Right atrium auricular region (tissue), 2 donors: Measurements from ENCODE around the gene TSHZ3. TPM values are rescaled to one million over a fixed set of nuclear protein-coding genes. Genes with fewer than 3 reads are reported as not detected.

ENCODE experiments used
- DNase-seq: peaks from one replicate; pipeline ENCODE4 v3.0.0-alpha.2; 2019; ENCODE audit warnings: low spot score
- H3K27ac ChIP-seq, 2 donors: fragments of 200-600 bp; sonication (generic); 1 replicate in 1 of 2; 2 replicates in 1 of 2; pipeline ENCODE4 v1.5.1; 2016 to 2019
- H3K27me3 ChIP-seq, 2 donors: fragments of 200-600 bp; sonication (generic); one replicate each; pipeline versions ENCODE4 v1.5.1 to v1.6.0; 2017 to 2019
- H3K36me3 ChIP-seq: fragments of 200-600 bp; sonication (generic); one replicate; pipeline ENCODE4 v1.5.1; 2016
- H3K4me1 ChIP-seq, 2 donors: fragments of 200-600 bp; sonication (generic); one replicate each; pipeline versions ENCODE4 v1.5.1 to v1.6.0; 2017 to 2019
- H3K4me3 ChIP-seq, 2 donors: fragments of 200-600 bp; sonication (generic); 1 replicate in 1 of 2; 2 replicates in 1 of 2; pipeline ENCODE4 v1.5.1; 2017 to 2019; ENCODE audit warnings: mild to moderate bottlenecking in 1 of 2, moderate library complexity in 1 of 2
- H3K9me3 ChIP-seq, 2 donors: fragments of 200-600 bp; sonication (generic); one replicate each; pipeline ENCODE4 v1.5.1; 2019
- CTCF ChIP-seq, 2 donors: fragments of 200-600 bp; sonication (generic); IDR thresholded peaks; one replicate each; pipeline ENCODE4 v1.5.1; 2019; ENCODE audit warnings: antibody characterized with exemption in 2 of 2
- total RNA-seq, 2 donors: library from RNA; depleted of rRNA; stranded (reverse); fragments of >200 nt; gene quantifications; one replicate each; pipeline ENCODE4 v1.1.0, GENCODE V29; 2016

The TSHZ3 gene
- total RNA-seq, 2 donors from 2014 or later: 3.9 to 5.6 TPM

- Histone ChIP-seq H3K4me1 (peaks cover 0 to 9% of the 10 kb centered on the region in 2 donors), H3K27me3 (no peaks in the 10 kb centered on the region), H3K27ac (no peak overlapping the region), H3K9me3 (no peaks in the 10 kb centered on the region), H3K4me3 (no peak overlapping the region), H3K36me3 (no peaks in the 10 kb centered on the region)
- TF ChIP-seq CTCF (IDR thresholded peaks at IDR 0.05): no peak
- no peak for DNase-seq
These were observed 21.0 kb downstream of the TSHZ3 start for GRCh38 chr19:31328238-31328637.

GRCh38 chr19:31326329-31327028, 22.8 kb downstream of the TSHZ3 start:
- Histone ChIP-seq H3K4me1 (peaks cover 0 to 9% of the 10 kb centered on the region in 2 donors), H3K27me3 (no peaks in the 10 kb centered on the region), H3K4me3 (no peak overlapping the region), H3K9me3 (no peaks in the 10 kb centered on the region), H3K36me3 (no peaks in the 10 kb centered on the region), H3K27ac (no peak overlapping the region)
- no peak for TF ChIP-seq CTCF (IDR thresholded peaks at IDR 0.05)
- DNase-seq: no peak

GRCh38 chr19:31325342-31325741, 23.9 kb downstream of the TSHZ3 start:
- Histone ChIP-seq H3K27me3 (no peaks in the 10 kb centered on the region), H3K4me1 (peaks cover 0 to 3% of the 10 kb centered on the region in 2 donors), H3K9me3 (no peaks in the 10 kb centered on the region), H3K27ac (no peak overlapping the region), H3K36me3 (no peaks in the 10 kb centered on the region), H3K4me3 (no peak overlapping the region)
- TF ChIP-seq CTCF (IDR thresholded peaks at IDR 0.05): no peak
- no peak for DNase-seq

GRCh38 chr19:31319465-31319864, 29.8 kb downstream of the TSHZ3 start:
- peaks cover 0 to 26% of the 10 kb centered on the region in 2 donors for H3K4me1 ChIP-seq
- no peak for TF ChIP-seq CTCF (IDR thresholded peaks at IDR 0.05)

GRCh38 chr19:31318790-31319425, 30.3 kb downstream of the TSHZ3 start:
- H3K9me3 ChIP-seq: no peaks in the 10 kb centered on the region
- H3K27me3 ChIP-seq: no peaks in the 10 kb centered on the region
- DNase-seq: no peak
- H3K36me3 ChIP-seq: no peaks in the 10 kb centered on the region
- no peak overlapping the region for H3K27ac ChIP-seq
- peaks cover 0 to 26% of the 10 kb centered on the region in 2 donors for H3K4me1 ChIP-seq
- no peak for TF ChIP-seq CTCF (IDR thresholded peaks at IDR 0.05)
- no peak overlapping the region for H3K4me3 ChIP-seq

More at GRCh38 chr19:31319465-31319864, 29.8 kb downstream of the TSHZ3 start:
- DNase-seq: no peak
- Histone ChIP-seq H3K27ac (no peak overlapping the region), H3K4me3 (no peak overlapping the region), H3K27me3 (no peaks in the 10 kb centered on the region), H3K36me3 (no peaks in the 10 kb centered on the region), H3K9me3 (no peaks in the 10 kb centered on the region)
